ENCODE measurements around the gene UGGT2.

The UGGT2 gene

DNA sequence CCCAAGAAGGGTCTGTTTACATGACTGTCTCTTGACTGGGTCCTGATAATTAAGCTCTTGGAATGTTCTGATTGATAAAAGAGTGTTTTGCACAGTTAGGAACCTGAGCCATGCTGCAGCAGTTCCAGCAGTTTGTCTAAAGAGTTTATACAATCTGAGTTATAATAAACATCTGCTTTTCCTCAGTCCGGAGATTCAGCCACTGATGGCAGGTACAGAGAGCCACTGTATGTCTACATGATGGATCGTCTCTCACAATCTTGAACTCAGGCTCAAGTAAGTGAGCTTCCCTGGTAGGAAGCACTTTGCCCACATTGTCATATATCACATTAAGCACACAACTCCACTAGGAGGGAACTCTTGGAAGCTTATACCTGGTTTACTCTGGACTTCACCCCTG is 84.3 kb downstream of the UGGT2 start:
- DNase-seq, result no peak
- TF ChIP-seq, protein P1, sequence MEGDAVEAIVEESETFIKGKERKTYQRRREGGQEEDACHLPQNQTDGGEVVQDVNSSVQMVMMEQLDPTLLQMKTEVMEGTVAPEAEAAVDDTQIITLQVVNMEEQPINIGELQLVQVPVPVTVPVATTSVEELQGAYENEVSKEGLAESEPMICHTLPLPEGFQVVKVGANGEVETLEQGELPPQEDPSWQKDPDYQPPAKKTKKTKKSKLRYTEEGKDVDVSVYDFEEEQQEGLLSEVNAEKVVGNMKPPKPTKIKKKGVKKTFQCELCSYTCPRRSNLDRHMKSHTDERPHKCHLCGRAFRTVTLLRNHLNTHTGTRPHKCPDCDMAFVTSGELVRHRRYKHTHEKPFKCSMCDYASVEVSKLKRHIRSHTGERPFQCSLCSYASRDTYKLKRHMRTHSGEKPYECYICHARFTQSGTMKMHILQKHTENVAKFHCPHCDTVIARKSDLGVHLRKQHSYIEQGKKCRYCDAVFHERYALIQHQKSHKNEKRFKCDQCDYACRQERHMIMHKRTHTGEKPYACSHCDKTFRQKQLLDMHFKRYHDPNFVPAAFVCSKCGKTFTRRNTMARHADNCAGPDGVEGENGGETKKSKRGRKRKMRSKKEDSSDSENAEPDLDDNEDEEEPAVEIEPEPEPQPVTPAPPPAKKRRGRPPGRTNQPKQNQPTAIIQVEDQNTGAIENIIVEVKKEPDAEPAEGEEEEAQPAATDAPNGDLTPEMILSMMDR (IDR thresholded peaks at IDR 0.05), result no peak
- H3K27me3 Mint-ChIP-seq (ENCODE audit: low read depth, poor library complexity), result no peaks in the 10 kb centered on the region
- H3K9me3 Mint-ChIP-seq, result peaks cover 17% of the 10 kb centered on the region
- no peak overlapping the region for H3K27ac Mint-ChIP-seq
- H3K36me3 Mint-ChIP-seq (ENCODE audit: low read depth), result peaks cover 38% of the 10 kb centered on the region
- no peaks in the 10 kb centered on the region for H3K4me1 Mint-ChIP-seq
- H3K4me3 Mint-ChIP-seq, result no peak overlapping the region

DNA sequence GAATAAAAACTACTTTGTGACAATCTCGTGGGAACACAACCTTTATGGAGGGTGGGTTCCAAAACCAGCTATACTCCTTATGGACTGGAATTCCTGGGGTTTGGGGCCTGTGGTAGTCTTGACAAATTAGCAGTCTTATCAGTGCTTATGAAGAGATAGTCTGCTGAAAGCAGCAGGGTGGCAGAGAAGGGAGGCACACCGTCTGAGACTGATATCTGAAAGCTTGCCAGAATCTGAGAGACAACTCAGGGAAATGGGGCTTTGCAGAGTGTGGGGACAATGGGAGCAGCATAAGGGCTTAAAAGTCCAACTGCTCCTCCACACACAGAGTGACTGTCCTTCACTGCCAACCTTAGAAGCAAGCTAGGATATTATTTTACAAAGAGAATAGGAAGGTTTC is 95.9 kb downstream of the UGGT2 start:
- Mint-ChIP-seq H3K9me3 (peaks cover 61% of the 10 kb centered on the region), H3K27ac (no peak overlapping the region), H3K4me3 (no peak overlapping the region), H3K36me3 (ENCODE audit: low read depth) (peaks cover 73% of the 10 kb centered on the region), H3K27me3 (ENCODE audit: low read depth, poor library complexity) (no peaks in the 10 kb centered on the region), H3K4me1 (no peaks in the 10 kb centered on the region)
- TF ChIP-seq, protein P1 (IDR thresholded peaks at IDR 0.05), result no peak
- DNase-seq, result no peak

DNA sequence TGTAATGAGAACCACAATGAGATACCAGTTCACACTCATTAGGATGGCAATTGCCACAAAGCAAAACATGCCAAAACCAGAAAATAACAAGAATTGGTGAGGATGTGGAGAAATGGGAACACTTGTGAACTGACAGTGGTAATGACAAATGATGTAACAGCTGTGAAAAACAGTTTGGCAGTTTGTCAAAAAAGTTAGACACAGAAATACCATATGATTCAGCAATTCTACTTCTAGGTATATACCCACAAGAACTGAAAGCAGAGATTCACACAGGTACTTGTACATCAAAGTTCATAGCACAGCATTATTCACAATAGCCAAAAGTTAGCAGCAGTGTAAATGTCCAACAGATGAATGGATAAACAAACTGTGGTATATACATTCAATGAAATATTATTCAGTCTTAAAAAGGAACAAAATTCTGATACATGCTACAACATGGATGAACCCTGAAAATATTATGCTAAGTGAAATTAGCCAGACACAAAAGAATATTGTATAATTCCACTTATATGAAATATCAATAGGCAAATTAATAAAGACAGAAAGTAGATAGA is 96.5 kb downstream of the UGGT2 start:
- H3K27me3 Mint-ChIP-seq (ENCODE audit: low read depth, poor library complexity), result no peaks in the 10 kb centered on the region
- H3K36me3 Mint-ChIP-seq (ENCODE audit: low read depth), result peaks cover 66% of the 10 kb centered on the region
- no peaks in the 10 kb centered on the region for H3K4me1 Mint-ChIP-seq
- no peak overlapping the region for H3K4me3 Mint-ChIP-seq
- peaks cover 55% of the 10 kb centered on the region for H3K9me3 Mint-ChIP-seq
- no peak overlapping the region for H3K27ac Mint-ChIP-seq
- DNase-seq, result no peak
- TF ChIP-seq, protein P1 (IDR thresholded peaks at IDR 0.05), result no peak

DNA sequence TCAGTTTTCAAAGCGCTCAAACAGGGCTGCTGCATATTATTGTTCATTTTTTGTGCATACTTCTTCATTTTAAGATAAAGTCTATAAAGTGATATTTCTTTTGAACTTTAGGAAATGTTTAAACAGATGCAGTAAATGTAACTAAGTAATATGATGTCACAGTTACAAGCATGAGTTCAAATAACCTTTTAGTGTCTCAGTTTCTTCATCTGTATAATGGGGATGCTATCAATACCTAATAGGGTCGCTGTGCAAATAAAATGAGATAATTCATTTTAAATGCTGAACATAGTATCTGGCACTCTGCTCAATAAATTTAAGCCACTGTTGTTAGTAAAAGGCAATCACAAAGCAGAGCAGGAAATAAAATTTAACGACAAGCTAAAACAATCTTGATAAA is 97.5 kb downstream of the UGGT2 start:
- Mint-ChIP-seq H3K4me3 (no peak overlapping the region), H3K9me3 (peaks cover 45% of the 10 kb centered on the region), H3K36me3 (ENCODE audit: low read depth) (peaks cover 63% of the 10 kb centered on the region), H3K27ac (no peak overlapping the region), H3K27me3 (ENCODE audit: low read depth, poor library complexity) (no peaks in the 10 kb centered on the region), H3K4me1 (no peaks in the 10 kb centered on the region)
- TF ChIP-seq, protein P1 (IDR thresholded peaks at IDR 0.05), result no peak
- DNase-seq, result no peak

DNA sequence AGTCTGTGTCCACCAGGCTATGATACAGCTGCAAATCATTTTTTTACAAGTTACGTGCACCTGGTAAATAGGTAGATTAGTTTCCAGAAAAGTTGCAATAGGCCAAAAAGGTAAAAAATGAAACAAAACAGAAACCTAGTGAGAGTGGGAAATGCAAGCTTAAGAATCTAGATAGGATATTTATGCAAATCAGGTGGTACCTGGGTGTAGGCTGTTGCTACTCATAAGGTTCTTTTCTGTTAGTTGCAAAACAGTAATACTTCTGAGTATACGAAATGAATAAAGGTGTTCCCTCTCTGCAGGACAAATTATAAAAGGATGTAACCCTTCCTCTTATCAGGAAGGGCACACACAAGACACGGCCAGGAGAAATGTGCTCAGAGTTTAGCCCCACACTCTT is 97.9 kb downstream of the UGGT2 start:
- H3K4me1 Mint-ChIP-seq, result no peaks in the 10 kb centered on the region
- H3K36me3 Mint-ChIP-seq (ENCODE audit: low read depth), result peaks cover 60% of the 10 kb centered on the region
- no peak overlapping the region for H3K27ac Mint-ChIP-seq
- TF ChIP-seq, protein P1 (IDR thresholded peaks at IDR 0.05), result no peak
- peaks cover 41% of the 10 kb centered on the region for H3K9me3 Mint-ChIP-seq
- H3K4me3 Mint-ChIP-seq, result no peak overlapping the region
- no peaks in the 10 kb centered on the region for H3K27me3 Mint-ChIP-seq (ENCODE audit: low read depth, poor library complexity)
- no peak for DNase-seq

DNA sequence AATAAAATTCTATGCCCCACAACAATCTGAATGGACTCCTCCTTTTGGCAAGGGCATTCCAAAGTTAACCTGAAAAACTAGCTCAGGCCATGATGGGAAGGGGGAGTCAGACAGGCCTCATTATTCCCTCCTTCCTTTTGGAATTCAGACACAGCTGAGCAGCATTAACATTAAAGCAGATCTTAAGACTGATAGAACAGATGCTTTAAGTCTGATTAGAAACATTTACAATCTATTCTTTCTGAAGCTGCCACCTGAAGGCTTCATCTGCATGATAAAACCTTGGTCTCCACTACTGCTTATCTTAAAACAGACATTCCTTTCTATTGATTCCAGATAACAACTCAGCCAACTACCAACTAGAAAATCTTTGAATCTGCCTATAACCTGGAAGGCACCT is 98.9 kb downstream of the UGGT2 start:
- H3K36me3 Mint-ChIP-seq (ENCODE audit: low read depth), result peaks cover 50% of the 10 kb centered on the region
- DNase-seq, result no peak
- TF ChIP-seq, protein P1 (IDR thresholded peaks at IDR 0.05), result no peak
- peaks cover 2% of the 10 kb centered on the region for H3K27me3 Mint-ChIP-seq (ENCODE audit: low read depth, poor library complexity)
- peaks cover 31% of the 10 kb centered on the region for H3K9me3 Mint-ChIP-seq
- H3K4me1 Mint-ChIP-seq, result no peaks in the 10 kb centered on the region
- H3K4me3 Mint-ChIP-seq, result no peak overlapping the region
- H3K27ac Mint-ChIP-seq, result peak overlapping the region; percentile 69
